Endothelial cell of hepatic sinusoid (primary cell): Measurements from ENCODE around the gene SH3PXD2A.

ENCODE experiments used
- in situ Hi-C: cut with HindIII; loops from 2 replicates; pipeline ENCODE4 v1.10.0; 2017; ENCODE audit warnings: low sequenced_read_pairs

SH3PXD2A gene

DNA sequence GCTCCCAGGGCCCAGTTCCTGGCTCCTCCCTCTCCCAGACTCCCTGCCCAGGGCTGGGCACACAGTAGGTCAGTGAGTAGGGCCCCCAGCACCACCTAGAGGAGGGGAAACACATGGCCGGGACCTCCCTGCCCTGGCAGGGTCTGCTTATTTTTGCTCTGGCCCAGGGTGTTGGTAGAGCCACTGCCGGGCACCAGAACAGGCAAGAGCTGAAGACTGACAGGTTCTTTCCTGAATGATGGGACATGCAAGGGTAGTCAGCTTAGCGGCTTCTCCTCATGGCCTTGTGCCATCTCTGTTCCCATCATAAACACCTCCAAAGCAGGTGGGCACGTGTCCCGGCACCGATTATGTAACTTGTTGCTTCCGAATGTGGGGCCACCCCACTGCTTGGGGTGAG lies 275.4 kb downstream of the SH3PXD2A start:
- in situ Hi-C loops = loop anchor here (10.0 kb wide), 1 partner anchor 105 kb away; no protein-coding TSS in a partner anchor

DNA sequence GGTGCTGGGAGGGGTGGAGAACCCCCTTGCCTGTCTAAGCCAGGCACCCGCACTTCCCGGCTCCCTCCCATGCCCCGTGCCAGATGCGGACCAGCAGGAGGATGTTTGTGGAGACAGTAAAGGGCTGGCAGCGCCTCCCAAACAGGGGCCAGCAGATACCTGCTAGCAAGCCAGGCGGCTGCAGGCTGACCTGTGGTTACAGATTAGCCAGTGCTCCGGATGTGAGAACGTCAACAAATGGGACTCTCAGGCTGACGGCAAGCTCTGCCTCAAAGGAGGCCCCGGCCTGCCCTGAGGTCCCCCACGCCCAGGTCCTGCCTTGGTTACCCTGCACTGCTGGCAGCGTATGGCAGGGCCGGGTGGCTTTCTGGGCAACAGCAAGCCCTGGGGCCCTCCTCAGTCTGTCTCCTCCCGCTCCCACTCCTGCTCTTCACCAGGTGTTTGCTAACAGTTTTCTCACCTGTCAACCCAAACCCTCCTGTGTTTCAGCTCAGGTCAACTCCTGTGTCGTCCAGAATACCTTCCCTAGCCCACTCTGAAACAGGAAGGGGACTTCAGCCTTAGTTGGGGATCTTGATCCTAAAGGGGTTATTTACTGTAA lies 276.5 kb downstream of the SH3PXD2A start:
- in situ Hi-C loops = loop anchor here (5.0 kb wide), 2 partner anchors 33 to 52 kb away; no protein-coding TSS in a partner anchor

DNA sequence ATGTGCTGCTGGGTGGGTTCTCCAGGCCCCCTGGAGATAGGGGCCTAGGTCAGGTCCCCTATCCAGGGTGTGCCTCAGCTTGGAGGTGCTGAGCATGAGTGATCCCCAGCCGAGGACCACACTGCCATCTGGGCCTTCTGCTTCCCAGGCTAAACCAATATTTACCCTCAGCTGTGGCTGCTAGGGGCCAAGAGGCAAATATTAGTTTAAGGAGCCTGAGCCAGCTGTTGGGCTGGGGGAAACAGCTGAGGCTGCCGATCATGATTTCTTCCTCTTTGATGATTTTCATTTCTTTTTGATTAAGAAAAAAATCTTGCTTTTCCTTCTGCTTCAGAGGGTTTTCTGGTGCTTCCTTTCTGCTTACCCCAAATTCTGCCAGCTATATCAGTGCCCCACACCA lies 278.5 kb downstream of the SH3PXD2A start:
- in situ Hi-C loops = loop anchor here (5.0 kb wide), 2 partner anchors 35 to 50 kb away; no protein-coding TSS in a partner anchor

DNA sequence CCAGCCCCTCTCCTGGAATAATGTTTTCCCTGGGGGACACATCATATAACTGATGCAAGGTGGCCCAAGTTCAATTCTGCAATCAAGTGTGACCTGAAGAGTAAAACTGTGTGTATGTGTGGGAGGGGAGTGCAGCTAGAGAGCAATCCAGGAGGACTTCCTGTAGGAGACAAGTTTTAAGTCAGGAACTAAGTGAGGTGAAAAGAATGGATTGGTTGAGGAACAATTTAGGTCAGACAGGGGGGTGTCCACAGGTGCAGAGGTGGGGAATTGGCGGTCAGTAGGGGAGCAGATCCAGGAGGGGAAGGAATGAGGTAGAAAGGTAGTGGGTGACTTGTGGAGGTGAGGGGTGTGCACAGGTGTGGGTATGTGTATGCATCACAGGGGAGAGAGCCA lies 279.3 kb downstream of the SH3PXD2A start:
- in situ Hi-C loops = loop anchor here (5.0 kb wide), 2 partner anchors 36 to 49 kb away; no protein-coding TSS in a partner anchor

DNA sequence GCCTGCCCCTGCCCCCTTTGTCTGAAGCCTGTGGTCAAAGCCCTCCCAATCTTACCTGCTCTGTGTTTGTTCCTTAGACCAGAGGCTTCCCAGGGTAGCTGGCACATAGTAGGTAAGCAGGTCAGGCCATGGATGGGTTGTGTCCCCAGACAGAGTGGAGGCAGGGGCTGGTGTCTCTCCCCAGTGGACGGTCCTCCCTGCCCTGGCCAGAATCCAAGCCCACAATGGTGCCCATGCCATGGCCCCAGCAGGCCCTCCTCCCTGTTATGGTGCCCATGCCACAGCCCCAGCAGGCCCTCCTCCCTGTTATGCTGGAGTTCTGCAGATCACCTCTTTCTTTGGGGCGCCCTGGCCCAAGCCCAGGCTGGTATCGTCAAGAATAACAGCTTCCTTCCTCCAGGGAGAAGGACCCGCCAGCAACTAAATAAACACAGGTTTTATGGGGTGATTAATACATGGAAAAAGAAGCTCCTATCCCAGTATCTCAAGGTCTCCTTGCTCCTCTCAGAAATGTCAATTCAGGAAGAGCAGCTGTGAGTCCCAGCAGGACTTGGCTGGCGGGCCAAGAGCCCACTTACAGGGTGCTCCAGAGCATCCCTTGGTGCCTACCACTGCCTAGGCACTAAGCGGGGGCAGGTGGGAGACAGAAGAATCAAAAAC lies 279.8 kb downstream of the SH3PXD2A start:
- in situ Hi-C loops = loop anchor here (5.0 kb wide), 2 partner anchors 37 to 48 kb away; no protein-coding TSS in a partner anchor

DNA sequence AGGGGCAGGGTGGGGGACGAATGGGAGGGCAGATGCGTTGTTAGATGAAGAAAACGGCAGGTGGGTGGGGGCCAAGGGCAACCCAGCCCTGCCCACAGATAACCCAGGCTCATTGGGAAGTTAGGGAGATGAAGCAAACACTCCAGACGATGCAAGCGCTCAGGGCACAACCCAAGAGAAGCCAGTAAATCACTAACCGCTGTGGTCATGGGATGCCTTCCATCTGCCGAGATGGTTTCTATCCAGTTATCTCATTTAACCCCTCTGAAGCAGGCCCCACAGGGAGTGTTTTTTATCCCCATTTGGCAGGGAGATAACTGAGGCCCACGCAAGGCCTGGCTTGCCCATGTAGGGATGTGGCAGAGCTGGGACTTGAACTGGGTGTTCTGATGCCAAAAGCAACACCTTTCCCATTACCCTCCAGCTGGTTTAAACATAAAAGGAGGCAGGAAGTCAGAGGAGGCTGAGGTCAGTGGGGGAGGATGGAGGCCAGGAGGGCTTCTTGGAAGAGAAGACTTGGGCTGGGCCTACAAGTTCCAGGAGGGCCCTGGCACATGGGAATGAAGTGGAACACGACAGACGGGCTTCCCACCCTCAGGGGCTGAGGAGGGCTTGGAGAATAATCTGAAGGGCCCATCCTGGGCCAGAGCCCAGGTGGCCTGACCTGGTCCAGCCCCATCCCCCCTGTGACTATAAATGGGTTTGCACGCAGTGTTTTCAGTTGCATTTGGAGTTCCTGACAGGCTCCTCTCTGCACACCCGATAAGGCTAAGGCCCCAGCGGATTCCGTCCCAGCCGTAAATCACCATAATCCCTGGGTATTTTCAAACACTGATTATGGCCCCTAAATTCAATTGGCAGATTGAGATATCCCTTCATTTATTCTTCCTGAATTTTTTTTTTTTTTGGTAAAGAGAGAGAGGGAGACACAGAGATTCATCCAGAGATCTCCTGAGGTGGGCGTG lies 281.0 kb downstream of the SH3PXD2A start:
- in situ Hi-C loops = loop anchor here (5.0 kb wide), 2 partner anchors 38 to 47 kb away; no protein-coding TSS in a partner anchor

DNA sequence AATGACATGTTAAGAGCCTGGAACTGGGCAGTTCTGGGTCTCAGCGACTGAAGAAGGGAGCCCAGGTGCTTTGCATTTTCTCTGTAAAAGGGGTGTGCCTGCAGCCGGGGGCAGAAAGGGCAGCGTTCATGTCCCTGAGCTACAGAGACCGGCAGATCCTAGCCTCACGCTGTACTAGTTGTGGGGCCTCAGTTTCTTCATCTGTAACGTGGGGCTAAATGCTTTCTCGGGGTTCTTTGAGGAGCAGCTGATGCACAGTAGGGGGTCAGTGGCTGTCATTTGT lies 282.2 kb downstream of the SH3PXD2A start:
- in situ Hi-C loops = no loop called here

DNA sequence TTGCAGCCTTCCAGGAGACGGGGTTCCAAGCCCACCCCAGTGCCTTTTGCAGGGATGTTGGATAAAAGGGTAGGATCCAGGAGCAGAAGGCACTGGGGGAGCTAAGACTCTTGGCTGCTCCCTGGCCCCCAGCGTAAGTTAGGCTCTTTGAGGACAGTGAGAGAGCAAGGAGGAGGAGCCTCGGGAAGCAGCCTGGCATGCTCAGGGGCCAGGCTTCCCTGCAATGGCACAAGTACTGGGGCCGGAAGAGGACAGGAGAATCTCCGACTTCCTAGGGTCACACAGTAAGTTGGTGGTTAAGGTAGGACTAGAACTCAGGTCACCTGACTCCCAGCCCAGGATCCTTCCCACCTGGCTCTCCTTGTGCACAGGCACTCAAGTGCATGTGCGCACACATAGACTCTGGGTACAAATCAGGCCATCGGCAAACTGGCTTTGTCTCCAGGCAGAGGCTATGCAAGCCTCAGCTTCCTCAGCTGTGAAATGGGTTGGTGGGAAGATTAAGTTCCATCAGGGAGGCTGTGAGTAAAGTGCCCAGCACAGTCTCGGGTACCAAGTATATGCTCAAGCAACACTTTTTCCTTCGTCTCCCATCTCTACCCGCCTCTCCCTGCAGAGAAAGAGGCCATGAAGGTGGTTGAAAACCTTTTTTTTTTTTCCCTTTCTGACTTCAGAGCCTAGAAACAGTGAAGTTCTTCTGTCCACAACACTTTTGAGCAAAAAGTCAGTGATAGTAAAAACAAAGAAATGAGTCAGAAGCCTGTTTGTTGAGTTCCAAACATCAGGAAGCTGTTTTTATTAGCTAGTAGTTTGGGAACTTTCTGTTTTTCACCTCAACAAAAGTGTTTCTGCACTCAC lies 282.8 kb downstream of the SH3PXD2A start:
- in situ Hi-C loops = no loop called here

DNA sequence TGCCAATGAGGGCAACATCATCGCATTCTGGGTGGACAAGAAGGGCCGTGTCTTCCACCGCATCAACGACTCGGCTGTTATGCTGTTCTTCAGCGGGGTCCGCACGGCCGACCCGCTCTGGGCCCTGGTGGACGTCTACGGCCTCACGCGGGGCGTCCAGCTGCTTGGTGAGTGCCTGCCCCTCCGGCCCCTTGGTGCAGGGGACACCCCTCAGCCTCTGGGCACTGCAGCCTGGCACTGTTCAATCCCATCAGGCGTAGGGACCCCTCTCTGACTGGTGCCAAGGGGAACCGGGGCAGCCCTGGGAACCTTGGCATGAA lies 283.8 kb downstream of the SH3PXD2A start:
- in situ Hi-C loops = no loop called here

DNA sequence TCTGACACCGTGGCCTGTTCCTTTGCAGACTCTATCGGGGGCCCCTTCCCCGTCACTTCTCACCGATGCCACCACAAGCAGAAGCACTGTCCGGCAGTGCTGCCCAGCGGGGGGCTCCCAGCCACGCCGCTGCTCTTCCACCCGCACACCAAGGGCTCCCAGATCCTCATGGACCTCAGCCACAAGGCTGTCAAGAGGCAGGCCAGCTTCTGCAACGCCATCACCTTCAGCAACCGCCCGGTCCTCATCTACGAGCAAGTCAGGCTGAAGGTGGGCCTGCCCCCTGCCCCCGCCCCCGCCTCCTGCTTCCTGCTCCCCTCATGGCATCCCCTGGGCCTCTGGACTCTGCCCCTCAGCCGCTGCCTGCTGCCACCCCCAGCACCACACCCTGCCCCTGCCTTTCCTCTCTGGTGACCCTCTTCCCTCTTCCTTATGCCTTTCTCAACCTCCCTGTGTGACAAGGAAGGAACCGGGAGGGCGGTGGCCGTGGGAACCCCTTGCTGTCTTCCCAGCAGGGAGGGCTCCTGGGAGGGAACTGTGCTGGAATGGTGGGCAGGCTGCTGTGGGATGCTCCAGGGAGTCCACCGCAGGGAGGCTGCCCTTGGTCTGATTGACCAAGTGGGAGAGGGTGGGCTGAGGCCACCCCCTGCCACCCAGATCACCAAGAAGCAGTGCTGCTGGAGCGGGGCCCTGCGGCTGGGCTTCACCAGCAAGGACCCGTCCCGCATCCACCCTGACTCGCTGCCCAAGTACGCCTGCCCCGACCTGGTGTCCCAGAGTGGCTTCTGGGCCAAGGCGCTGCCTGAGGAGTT lies 284.3 kb downstream of the SH3PXD2A start:
- in situ Hi-C loops = no loop called here

DNA sequence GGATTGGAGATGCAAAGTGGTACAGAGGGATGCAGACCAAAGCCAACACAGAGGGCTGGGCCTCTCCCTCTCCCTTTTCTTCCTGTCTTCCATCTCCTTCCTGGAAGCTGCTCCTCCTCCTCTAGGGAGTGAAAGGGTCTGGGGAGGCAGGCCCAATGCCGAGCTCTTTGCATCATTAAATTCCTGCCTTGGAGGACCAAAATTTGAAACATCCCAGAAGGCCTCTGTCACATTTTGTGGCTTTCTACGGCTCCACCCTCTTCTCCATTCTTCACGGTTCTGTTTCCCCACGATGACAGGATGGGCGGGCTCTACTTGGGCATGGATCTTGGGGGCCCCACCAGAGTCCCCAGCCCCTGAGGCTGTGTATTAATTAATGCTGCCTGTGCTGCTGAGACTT lies 285.5 kb downstream of the SH3PXD2A start:
- in situ Hi-C loops = no loop called here

DNA sequence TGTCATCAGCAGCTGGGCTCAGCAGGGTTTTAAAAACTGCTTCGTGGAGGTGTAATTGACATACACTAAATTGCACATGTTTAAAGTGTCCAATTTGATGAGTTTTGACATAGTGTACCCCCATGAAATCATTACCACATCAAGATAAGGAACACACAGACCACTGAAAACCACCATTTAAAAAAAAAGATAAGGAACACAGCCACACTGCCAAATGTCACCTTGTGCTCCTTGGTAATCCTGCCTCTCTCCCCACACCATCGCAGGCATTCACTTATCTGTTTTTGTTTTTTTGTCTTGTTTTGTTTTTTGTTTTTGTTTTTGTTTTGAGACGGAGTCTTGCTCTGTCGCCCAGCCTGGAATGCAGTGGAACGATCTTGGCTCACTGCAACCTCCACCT lies 286.9 kb downstream of the SH3PXD2A start:
- in situ Hi-C loops = no loop called here

DNA sequence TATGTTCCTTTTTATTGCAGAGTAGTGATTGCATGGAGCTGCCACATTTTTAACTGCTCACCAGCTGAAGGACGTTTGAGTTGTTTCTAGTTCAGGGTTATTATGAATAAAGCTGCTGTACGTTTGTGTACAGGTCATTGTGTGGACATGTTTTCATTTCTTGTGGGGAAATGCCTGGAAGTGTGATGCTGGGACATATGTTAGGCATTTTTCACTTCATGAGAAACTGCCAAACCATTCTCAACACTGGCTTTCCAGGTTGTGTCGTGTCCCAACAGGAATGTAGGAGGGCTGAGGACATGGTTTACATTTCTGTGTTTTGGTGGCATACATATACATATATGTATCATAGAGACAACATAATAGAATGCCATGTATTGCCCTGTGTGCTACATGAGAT lies 288.8 kb downstream of the SH3PXD2A start:
- in situ Hi-C loops = no loop called here

DNA sequence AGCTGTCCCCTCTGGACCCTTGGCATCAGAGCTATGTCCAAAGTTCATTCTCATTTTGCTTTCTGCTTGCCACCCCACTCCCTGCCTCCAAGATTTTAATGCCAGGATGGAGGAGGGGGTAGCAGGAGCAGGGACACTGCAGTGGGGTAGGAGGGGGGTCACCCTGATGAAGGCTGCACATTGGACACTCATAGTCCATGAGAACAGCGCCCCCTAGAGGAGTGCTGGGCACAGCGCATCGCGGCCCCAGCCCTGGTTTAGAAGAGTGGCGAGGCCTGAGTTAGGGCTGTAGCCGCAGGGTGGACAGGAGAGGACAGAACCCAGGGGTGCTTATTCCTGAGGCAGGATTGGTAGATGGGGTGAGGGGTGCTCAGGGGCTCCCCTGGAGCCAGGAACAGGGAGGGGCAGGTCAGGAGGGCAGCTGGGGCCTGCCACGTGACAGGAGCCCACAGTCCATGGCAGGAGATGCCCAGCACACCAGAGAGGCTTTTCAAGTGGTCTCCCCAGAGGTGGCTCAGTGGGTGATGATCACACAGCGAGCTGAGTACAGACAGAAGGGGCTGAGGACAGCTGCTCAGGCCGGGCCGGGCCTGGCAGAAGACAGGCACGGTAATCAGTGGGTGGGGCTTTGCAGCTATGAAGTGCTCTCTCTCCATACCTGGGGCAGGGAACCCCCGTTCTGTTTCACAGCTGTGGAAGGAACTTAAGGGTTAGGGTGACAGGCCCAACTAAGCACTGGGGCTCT lies 290.4 kb downstream of the SH3PXD2A start:
- in situ Hi-C loops = no loop called here

DNA sequence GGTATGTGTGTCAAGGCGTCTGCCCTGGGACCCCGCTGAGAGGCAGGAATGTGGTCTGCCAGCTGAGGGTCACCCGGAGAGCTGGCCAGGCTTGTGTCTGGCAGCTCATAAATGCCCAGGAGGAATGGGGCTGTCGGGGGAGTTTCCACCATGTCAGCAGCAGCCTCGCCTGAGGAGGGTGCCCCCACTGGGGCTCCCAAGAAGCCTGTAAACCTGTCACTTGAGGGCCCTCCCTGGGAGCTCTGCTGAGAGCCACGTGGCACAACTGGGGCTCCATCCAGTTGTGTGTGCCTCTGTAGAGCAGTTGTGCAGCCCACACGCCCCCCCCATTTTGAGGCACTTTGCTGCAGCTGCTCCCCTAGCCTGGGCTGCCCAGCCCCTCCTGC lies 291.3 kb downstream of the SH3PXD2A start:
- in situ Hi-C loops = no loop called here

DNA sequence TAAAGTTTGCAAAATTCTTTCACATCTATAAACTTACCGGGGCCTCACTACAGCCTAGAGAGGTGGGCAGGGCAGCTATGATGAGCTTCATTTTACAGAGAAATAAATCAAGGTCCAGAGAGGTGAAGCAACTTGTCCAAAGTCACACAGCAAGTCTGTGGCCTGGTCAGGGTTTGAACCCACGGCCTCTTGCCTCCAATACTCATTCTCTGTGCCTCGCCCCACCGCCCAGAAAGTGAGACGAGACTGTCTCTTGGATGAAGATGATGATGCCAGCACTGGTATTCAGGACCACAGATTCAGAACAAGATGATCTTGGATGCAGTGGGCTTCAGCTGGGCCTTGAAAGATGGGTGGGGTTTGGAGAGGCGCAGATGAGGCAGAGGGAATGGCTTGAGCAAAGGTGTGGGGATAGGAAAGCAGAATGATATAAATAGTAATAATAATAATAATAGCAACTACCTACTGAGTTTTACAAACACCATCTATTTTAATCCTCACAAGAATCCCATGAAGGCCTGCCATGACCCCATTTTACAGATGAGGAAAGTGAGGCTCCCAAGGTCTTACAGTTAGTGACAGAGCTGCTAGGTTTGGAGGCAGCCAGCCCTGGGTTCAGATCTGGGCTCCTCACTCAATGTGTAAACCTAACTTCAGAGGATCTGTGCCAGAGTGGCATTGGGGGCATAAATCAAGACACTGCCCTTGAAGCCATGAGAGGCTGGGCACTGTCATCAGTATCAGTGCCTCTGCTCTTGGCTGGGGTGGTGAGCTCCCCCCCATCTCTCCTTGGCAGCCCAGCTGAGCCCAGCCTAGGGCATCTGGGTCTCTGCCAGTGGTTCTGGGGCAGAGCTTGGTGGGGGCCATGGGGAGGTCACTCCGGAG lies 291.9 kb downstream of the SH3PXD2A start:
- in situ Hi-C loops = no loop called here

DNA sequence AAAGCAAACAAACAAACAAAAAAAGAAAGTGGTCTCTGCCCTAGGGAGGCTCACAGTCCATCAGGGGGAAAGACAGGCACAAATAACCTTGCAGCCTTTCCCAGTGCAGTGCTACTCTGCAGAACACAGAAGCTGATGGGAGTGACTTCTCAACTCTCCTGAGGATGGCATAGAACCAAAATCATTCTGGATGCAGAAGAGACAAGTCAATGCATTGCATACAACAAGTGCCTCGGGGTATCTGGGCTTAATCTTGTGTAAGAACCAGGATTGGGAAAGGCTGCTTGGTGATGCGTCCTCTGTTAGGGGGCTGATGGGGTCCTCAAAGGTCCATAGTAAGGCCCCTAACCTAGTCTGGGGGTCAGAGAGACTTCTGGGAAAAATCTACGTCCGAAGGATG lies 293.0 kb downstream of the SH3PXD2A start:
- in situ Hi-C loops = no loop called here

DNA sequence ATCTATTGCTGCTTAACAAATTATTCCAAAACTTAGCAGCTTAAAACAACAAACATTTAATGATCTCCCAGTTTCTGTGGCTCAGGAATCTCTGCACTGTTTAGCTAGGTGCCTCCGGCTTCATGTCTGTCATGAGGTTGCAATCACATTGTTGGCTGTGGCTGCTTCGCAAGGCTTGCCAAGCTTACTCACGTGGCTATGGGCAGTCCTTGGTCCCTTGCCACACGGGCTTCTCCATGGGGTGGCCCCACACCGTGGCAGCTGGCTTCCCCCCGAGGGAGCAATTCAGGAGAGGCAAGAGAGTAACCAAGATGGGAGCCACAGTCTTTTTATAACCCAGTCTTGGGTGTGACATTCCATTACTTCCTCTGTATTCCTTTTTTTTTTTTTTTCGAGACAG lies 294.5 kb downstream of the SH3PXD2A start:
- in situ Hi-C loops = no loop called here
